WERI-Rb-1 (cell line): ENCODE results near the gene GMPR.

Source experiments
- DNase-seq: peaks from one replicate; pipeline ENCODE4 v3.0.0-alpha.2; 2020
- H3K27ac ChIP-seq: fragments of 250-450 bp; sonication (Bioruptor Pico); 2 replicates; pipeline ENCODE4 v1.5.1; 2020; ENCODE audit warnings: mild to moderate bottlenecking, moderate library complexity
- H3K27me3 ChIP-seq: fragments of 250-450 bp; sonication (Bioruptor Pico); 2 replicates; pipeline ENCODE4 v1.5.1; 2021; ENCODE audit warnings: mild to moderate bottlenecking, low read depth, moderate library complexity; ENCODE audit not compliant: insufficient read depth, severe bottlenecking
- H3K36me3 ChIP-seq: fragments of 250-450 bp; sonication (Bioruptor Pico); 2 replicates; pipeline ENCODE4 v1.5.1; 2020; ENCODE audit warnings: mild to moderate bottlenecking, moderate library complexity
- H3K4me3 ChIP-seq: 2 replicates; pipeline ENCODE4 v1.5.1; 2011; ENCODE audit warnings: low read depth, mild to moderate bottlenecking, control low read depth, low read length
- H3K9me3 ChIP-seq: fragments of 250-450 bp; sonication (Bioruptor Pico); 2 replicates; pipeline ENCODE4 v1.5.1; 2021; ENCODE audit warnings: mild to moderate bottlenecking, moderate library complexity; ENCODE audit not compliant: severe bottlenecking
- CTCF ChIP-seq: IDR thresholded peaks from 2 replicates; pipeline ENCODE4 v1.5.1; 2011; ENCODE audit warnings: low read depth, mild to moderate bottlenecking, control low read depth, inconsistent platforms, low read length

The GMPR gene

GRCh38 chr6:16284472-16284871, 46.1 kb downstream of the GMPR start:
- Histone ChIP-seq H3K36me3 (no peaks in the 10 kb centered on the region), H3K4me3 (no peak overlapping the region), H3K9me3 (no peaks in the 10 kb centered on the region), H3K27me3 (no peaks in the 10 kb centered on the region), H3K27ac (no peak overlapping the region)
- DNase-seq, result no peak
- no peak for TF ChIP-seq CTCF

GRCh38 chr6:16285467-16286150, 47.2 kb downstream of the GMPR start:
- Histone ChIP-seq H3K9me3 (no peaks in the 10 kb centered on the region), H3K36me3 (no peaks in the 10 kb centered on the region), H3K27me3 (no peaks in the 10 kb centered on the region), H3K27ac (no peak overlapping the region), H3K4me3 (no peak overlapping the region)
- DNase-seq, result no peak
- no peak for TF ChIP-seq CTCF

GRCh38 chr6:16286151-16286522, 47.8 kb downstream of the GMPR start:
- Histone ChIP-seq H3K9me3 (no peaks in the 10 kb centered on the region), H3K36me3 (no peaks in the 10 kb centered on the region), H3K4me3 (no peak overlapping the region), H3K27me3 (no peaks in the 10 kb centered on the region), H3K27ac (no peak overlapping the region)
- peak; percentile 91 for DNase-seq
- TF ChIP-seq CTCF, result peak; percentile 100

GRCh38 chr6:16288163-16288562, 49.8 kb downstream of the GMPR start:
- Histone ChIP-seq H3K27me3 (no peaks in the 10 kb centered on the region), H3K27ac (no peak overlapping the region), H3K4me3 (no peak overlapping the region), H3K9me3 (no peaks in the 10 kb centered on the region), H3K36me3 (no peaks in the 10 kb centered on the region)
- no peak for DNase-seq
- TF ChIP-seq CTCF, result no peak

- Histone ChIP-seq H3K9me3 (no peaks in the 10 kb centered on the region), H3K27me3 (no peaks in the 10 kb centered on the region), H3K4me3 (no peak overlapping the region), H3K27ac (no peak overlapping the region), H3K36me3 (no peaks in the 10 kb centered on the region)
- DNase-seq, result no peak
- no peak for TF ChIP-seq CTCF
These were observed 53.4 kb downstream of the GMPR start for GRCh38 chr6:16291739-16292138.

- Histone ChIP-seq H3K36me3 (no peaks in the 10 kb centered on the region), H3K4me3 (no peak overlapping the region), H3K27ac (no peak overlapping the region), H3K9me3 (no peaks in the 10 kb centered on the region), H3K27me3 (no peaks in the 10 kb centered on the region)
- no peak for TF ChIP-seq CTCF
- DNase-seq, result no peak
These were observed 54.0 kb downstream of the GMPR start for GRCh38 chr6:16292432-16292831.
